ENCODE results near the gene LHX3. TPM values are rescaled to one million over a fixed set of nuclear protein-coding genes. Genes with fewer than 3 reads are reported as not detected.

Gene LHX3
- total RNA-seq, 1 donor from 2014 or later = 0.10 TPM

DNA sequence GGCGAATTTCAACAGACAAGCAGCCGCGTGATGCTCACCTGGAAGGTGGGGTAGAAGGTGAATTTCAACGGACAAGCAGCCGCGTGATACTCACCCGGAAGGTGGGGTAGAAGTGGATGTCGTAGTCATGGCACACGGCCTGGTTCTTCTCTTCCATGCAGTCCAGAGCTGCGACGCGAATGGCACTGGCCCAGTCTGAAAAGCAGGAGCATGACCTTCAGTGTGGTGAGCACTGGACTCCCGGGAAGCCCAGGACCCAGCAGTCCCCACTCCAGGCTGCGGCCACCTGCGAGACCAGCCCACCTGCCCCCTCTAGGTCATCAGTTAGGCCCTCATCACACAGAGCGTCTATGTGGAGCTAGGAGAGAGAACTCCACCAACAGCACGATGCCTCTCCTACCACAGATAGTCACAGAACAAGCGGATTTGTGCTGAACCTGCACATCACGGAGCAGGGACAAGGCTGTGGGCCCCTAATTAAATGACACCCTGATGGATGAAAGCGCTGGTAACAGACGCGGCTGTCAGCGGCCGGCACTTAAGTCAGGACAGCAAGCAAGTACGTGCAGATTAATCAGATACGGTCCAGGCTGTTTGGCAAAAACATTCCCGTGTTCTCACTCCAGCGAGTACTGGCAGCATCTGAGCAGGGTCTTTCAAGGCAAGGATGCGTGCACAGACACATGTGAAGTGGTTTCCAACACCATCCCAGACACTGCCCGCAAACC, 21.9 kb upstream of the LHX3 start:
- DNase-seq = no peak

GRCh38 chr9:136225748-136226679, 21.1 kb upstream of the LHX3 start:
- DNase-seq = peak; percentile 4

GRCh38 chr9:136225366-136225747, 20.4 kb upstream of the LHX3 start:
- DNase-seq = no peak

DNA sequence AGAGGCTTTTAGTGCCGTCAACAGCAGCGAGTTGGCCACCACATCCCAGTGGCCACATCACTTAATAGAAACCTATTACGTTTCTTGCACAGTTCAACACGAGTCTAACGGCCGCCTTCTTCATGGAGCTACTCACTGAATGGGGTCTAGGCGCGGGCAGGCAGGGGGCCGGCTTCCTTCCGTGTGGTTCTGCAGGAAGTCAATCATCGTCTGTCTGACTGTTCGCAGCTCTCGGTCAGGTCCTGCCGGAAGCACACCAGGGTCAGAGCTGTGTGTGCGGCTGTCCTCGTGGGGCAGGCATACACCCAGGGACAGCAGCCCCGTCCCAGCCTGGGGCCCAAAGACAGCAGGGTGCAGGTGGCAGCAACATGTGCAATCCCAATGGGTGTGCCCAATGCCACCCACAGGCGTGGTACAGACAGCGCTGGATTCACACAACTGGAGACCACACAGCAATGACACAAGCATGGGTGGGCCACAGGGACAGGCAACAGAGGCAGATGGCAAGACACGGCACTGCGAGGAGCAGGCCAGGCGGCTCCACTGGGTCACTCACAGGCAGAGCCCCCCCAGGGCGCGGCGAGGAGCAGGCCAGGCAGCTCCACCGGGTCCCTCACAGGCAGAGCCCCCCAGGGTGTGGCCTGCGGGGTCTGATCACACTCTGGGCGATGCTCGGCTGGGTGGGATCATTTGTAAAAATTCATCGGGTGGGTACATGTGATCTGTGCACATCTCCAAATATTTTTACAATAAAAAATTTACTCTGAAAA, 19.1 kb upstream of the LHX3 start:
- no peak for DNase-seq

DNA sequence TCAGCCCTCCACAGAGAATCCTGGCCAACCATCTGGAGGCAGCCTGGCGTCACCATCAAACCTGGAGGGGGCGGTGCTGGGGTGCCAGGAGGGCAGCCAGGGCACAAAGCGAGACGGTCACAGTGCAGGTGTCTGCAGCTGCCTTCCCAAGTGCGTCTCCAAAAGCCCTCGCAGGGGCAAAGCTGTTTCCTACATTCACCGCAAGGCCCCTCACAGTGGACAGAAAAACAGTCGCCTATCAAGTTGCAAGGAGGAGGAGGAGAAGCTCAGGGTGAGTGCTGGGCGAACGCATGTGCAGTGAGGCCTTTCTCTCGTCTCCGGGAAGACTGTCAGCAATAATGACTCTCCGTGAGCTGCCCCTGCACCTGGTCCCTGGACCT, 18.0 kb upstream of the LHX3 start:
- DNase-seq = no peak

GRCh38 chr9:136222166-136222905, 17.4 kb upstream of the LHX3 start:
- DNase-seq = no peak

DNA sequence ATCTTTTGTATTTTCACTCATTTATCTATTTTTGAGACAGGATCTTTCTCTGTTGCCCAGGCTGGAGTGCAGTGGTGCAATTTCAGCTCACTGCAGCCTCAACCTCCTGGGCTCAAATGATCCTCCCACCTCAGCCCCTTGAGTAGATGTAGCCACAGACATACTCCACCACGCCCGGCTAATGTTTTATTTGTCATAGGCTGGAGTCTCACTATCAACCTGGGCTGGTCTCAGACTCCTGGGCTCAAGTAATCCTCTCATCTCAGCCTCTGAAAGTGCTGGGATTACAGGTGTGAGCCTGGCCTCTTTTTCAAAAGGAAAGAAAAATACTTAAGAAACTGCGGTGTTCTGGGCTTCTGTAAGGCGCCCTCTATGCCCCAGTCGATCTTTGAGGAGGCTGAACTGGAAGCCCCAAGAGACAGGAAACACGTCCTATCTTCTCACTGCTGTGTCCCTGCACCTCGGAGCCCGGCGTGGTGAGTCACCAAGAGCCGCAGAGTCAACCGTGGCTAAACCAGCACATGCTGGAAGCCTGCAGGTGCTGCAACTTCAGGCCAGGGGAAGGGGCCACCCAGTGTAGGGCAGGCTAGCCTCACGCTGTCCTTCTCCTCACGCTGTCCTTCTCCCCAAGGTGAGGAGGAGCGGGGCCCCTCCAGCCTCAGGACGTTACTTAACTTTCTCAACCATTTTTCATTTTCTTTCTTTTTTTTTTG, 15.2 kb upstream of the LHX3 start:
- DNase-seq = no peak

DNA sequence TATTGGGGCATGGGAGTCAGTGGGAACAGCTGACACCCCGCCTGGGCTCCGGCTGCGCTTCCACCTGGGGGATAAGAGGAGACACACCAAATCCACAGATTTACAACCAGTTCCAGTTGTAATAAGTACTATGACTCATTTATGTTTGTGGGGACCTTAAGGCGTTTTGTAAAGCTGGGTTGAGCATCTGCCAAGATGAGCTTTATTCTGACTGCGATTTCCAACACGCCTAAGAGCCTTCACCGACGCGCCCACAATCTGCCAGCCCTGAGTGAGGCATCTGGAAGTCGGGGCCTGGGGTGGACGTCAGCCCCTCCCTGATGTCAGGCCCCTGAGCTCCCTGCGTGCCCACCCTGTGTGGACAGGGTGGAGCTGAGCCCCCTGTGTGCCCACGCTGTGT, 14.3 kb upstream of the LHX3 start:
- peak; percentile 12 for DNase-seq

GRCh38 chr9:136218673-136219072, 13.7 kb upstream of the LHX3 start:
- DNase-seq = no peak

DNA sequence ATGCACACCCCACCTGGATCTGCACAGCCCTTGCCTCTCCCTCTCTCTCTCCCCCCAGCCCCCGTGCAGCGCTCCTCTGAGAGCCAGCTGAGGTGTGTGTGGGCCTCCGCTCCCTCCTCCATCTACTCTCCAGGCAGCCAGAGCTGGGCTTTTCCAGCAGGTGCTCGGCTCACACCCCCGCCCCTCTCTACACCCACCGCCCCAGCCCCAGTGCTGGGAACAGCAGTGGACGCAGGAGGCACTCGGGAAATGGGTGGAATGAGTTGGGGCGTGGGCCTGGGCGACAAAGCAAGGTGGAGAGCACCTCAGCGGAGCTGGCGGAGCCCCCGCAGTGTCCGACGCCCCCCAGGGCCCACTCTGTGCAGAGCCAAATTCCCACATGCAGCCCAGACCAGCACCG, 13.3 kb upstream of the LHX3 start:
- no peak for DNase-seq

DNA sequence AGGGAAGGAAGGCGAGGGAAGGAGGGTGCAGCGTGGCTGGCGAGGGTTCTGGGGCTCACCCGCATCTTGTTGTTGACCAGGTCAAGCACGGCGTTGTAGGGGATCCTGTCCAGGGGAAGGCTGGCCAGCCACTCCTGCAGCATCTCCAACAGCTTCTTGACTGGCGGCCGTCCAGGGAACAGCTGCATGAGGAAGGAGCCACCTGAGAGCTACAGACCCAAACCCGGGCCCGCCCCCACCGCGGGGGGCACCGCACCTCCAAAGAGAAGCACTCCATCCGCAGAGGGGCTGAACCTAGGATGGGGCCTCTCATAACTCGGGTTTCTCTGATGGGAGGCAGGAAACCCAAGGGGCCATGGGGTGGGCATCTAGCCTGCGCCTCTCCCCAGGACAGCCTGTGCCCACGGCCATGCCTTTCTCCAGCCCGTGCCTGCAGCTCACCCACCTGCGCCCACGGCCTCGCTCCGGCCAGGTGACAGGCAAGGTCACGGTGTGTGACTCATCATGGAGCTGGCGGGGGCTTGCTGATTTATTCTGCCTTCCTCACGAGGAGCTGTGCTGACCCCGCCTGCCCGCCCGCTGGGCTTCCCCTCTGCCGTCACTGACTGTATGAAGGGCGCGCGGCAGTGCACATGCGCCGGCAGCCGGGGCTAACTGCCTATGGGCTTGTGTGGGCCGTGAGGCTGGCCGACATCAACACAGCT, 11.8 kb upstream of the LHX3 start:
- DNase-seq = no peak

DNA sequence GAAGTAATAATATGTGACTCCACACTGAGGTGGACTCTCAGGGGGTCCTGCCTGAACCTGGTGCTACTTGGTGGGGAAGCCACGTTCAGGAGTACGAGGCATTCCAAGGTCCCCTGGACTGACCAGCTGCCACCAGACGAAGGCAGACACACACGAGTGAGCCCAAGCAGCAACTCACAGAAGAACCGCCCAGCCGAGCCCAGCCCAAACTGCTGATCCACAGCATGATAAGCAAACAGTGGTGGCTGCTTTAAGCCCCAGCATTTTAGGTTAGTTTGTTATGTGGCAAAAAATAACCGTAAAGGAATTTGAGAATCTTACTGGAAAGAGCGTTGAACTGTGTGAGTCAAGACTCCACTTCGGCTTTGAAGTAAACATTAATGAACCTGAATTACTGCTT, 8.8 kb upstream of the LHX3 start:
- DNase-seq = no peak

DNA sequence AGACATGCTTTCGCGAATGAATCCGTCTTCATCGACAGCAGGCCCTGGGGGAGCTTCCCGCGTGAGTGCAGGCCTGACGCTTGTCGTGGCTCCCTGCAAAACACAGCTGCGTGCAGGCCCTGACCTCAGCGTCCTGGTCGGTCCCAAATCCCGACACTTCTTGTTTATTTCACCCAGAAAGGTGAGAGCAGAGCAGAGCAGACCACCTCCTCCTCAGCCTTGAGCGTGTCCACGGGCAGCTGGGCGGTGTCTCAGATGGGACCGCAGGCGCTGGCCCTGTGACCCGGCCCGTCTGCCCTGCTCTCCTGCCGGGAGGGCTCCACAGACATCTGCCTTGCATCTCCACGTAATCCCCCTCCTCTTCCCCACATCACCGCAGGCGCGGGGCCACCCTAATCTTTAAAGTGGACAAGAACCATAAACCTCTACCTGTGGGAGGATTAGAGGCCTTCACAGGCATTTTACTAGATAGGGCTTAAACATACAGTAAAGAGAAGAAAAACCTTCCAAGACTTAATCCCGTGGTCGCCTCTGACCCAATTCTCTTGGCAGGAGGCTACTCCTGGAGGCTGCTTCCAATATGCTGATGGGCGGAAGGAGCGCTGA, 7.5 kb upstream of the LHX3 start:
- no peak for DNase-seq

GRCh38 chr9:136211441-136212344, 6.8 kb upstream of the LHX3 start:
- no peak for DNase-seq

- no peak for DNase-seq
Measured at GRCh38 chr9:136211006-136211405, 6.1 kb upstream of the LHX3 start.

DNA sequence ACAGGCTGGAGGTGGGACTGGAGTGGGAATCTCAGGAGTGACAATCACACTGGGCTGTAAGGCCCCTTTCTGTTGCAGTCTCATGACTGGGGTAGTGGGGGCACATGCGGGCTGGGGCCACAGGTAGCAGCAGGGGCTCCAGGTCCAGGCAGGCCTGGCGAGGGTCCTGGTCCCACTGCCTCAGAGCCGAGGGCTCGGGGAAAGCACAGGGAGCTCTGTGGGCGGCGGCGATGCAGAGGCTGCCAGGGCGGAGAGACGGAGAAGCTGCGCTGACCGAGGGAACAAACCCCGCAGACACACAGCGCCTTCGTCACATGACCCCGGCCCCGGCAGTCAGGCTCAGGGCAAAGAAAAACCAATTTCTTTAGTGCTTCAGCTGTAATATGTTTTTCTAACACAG, 5.3 kb upstream of the LHX3 start:
- no peak for DNase-seq

DNA sequence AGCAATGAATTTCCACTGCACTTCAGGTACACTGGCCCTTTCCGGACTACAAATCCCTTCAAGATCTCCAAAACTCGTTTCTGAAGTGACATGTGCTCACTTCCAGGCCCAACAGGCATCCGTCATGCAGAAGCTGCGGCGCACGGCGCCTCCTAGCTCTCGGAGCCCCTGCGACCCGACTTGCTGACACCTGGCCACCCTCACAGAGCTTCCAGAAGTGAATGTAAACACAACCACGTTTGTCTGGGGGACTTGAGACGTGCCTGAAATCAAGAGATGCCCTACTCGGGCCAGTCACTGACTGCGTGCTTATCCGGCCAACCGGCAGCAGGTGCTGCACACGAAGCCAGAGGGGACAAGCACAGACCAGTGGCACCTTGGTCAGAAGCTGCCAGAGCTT, 4.9 kb upstream of the LHX3 start:
- DNase-seq = no peak

DNA sequence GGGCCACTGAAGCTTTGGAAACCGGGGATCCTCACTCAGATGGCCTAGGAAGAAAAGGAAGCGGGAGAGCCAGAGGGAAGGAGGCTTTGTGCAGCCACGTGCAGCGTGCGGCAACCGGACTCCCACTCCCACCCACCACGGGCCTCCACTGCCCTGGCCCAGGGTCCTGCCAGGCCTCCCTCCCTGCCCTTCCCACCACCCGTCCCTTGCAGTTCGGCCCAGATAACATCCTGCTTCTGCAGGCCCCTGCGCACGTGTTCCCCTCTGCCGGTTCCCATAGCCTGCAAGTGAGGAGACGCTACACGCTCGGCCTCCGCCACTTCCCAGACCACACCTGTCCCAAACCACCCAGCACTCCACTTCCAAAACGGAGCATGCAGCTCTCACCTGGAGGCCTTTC, 4.3 kb upstream of the LHX3 start:
- no peak for DNase-seq

DNA sequence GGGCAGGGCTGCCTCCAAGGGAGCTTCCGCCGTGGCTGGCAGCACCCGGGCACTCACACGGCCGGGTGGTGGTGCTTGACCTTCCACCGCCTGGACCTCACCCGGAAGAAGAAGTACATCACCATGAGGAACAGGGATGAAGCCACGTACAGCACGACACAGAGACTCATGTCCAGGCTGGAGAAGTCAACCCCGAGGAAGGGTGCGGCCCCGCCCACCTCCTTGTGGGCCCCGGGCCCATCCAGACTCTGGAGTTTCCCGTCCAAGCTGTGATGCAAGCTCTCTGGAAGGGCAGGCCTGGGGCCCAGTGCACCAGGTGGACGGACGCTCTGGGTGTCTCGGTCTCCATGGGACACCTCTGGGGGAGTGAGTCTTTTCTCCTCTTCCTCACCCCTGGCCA, 3.7 kb upstream of the LHX3 start:
- DNase-seq = no peak

Data from skin of body (tissue), 2 donors.